Measurements from ENCODE around the gene RSAD2. TPM values are rescaled to one million over a fixed set of nuclear protein-coding genes. Genes with fewer than 3 reads are reported as not detected.
A peak's percentile ranks its signal among the peaks of the same experiment; 100 is the strongest.

The RSAD2 gene
- total RNA-seq, 1 donor from 2014 or later: 3.4 TPM

DNA sequence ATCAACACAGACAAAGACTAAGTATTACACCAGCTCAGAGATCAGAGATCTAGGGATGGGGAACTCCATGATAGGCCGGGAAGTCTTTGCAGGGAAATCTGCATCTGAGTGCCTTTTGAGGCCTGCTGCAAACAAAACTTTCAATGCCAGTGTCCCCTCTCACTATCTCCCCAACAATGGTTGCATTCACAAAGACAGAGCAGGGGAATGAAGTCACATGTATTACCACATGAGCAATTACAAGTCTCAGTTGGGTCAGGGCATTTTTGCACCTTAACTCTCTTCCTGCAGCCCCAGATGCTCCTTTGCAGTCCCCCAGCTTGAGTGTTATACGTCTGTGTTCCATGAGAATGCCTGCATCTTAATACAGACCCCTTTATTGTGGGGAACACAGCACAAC is 37.8 kb downstream of the RSAD2 start:
- peaks cover 12% of the 10 kb centered on the region for H3K36me3 Mint-ChIP-seq
- no peak overlapping the region for H3K27ac Mint-ChIP-seq
- TF ChIP-seq, protein P1, sequence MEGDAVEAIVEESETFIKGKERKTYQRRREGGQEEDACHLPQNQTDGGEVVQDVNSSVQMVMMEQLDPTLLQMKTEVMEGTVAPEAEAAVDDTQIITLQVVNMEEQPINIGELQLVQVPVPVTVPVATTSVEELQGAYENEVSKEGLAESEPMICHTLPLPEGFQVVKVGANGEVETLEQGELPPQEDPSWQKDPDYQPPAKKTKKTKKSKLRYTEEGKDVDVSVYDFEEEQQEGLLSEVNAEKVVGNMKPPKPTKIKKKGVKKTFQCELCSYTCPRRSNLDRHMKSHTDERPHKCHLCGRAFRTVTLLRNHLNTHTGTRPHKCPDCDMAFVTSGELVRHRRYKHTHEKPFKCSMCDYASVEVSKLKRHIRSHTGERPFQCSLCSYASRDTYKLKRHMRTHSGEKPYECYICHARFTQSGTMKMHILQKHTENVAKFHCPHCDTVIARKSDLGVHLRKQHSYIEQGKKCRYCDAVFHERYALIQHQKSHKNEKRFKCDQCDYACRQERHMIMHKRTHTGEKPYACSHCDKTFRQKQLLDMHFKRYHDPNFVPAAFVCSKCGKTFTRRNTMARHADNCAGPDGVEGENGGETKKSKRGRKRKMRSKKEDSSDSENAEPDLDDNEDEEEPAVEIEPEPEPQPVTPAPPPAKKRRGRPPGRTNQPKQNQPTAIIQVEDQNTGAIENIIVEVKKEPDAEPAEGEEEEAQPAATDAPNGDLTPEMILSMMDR (conservative IDR thresholded peaks at IDR 0.05): no peak
- H3K4me1 Mint-ChIP-seq (ENCODE audit: unreplicated experiment): peaks cover 12% of the 10 kb centered on the region
- no peaks in the 10 kb centered on the region for H3K9me3 Mint-ChIP-seq
- no peaks in the 10 kb centered on the region for H3K27me3 Mint-ChIP-seq
- no peak for DNase-seq (ENCODE audit: extremely low spot score, unreplicated experiment)
- H3K4me3 Mint-ChIP-seq: peak overlapping the region; percentile 32

DNA sequence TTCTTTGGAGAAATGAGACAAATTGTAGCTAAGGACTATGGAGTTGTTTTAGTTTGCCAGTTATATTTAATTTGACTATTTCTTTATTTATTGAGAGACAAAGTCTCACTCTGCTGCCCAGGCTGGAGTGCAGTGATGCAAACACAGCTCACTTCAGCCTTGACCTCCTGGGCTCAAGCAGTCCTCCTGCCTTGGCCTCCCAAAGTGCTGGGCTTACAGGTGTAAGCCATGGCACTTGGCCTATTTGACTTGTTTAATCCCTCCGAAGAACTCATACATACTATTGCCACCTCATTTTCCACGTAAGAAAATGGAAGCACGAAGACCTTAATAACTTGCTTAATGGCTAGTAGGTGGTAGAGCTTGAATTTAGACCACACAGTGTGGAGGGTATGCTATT is 38.6 kb downstream of the RSAD2 start:
- peak overlapping the region; percentile 82 for H3K4me3 Mint-ChIP-seq
- peaks cover 14% of the 10 kb centered on the region for H3K36me3 Mint-ChIP-seq
- no peaks in the 10 kb centered on the region for H3K27me3 Mint-ChIP-seq
- TF ChIP-seq, protein P1 (conservative IDR thresholded peaks at IDR 0.05): no peak
- no peak overlapping the region for H3K27ac Mint-ChIP-seq
- no peaks in the 10 kb centered on the region for H3K9me3 Mint-ChIP-seq
- DNase-seq (ENCODE audit: extremely low spot score, unreplicated experiment): no peak
- peaks cover 18% of the 10 kb centered on the region for H3K4me1 Mint-ChIP-seq (ENCODE audit: unreplicated experiment)

DNA sequence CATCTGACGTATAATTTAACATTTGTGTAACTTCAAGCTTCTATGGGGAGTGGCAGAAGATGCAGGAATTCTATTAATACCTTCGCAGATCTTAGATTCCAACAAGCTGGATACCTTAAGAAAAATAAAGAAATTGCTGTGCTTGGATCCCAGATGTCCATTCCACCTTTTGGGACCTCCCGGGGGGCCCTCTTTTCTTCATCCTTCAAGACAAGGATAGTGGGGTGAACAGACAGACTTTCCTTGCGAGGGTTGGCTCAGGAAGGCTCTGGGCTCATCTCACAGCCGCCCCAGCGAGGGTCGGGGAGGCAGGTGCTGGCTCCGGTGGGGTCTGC is 39.1 kb downstream of the RSAD2 start:
- H3K27ac Mint-ChIP-seq: peak overlapping the region; percentile 23
- no peak for DNase-seq (ENCODE audit: extremely low spot score, unreplicated experiment)
- H3K4me1 Mint-ChIP-seq (ENCODE audit: unreplicated experiment): peaks cover 22% of the 10 kb centered on the region
- TF ChIP-seq, protein P1 (conservative IDR thresholded peaks at IDR 0.05): no peak
- peak overlapping the region; percentile 82 for H3K4me3 Mint-ChIP-seq
- no peaks in the 10 kb centered on the region for H3K9me3 Mint-ChIP-seq
- peaks cover 18% of the 10 kb centered on the region for H3K36me3 Mint-ChIP-seq
- no peaks in the 10 kb centered on the region for H3K27me3 Mint-ChIP-seq

DNA sequence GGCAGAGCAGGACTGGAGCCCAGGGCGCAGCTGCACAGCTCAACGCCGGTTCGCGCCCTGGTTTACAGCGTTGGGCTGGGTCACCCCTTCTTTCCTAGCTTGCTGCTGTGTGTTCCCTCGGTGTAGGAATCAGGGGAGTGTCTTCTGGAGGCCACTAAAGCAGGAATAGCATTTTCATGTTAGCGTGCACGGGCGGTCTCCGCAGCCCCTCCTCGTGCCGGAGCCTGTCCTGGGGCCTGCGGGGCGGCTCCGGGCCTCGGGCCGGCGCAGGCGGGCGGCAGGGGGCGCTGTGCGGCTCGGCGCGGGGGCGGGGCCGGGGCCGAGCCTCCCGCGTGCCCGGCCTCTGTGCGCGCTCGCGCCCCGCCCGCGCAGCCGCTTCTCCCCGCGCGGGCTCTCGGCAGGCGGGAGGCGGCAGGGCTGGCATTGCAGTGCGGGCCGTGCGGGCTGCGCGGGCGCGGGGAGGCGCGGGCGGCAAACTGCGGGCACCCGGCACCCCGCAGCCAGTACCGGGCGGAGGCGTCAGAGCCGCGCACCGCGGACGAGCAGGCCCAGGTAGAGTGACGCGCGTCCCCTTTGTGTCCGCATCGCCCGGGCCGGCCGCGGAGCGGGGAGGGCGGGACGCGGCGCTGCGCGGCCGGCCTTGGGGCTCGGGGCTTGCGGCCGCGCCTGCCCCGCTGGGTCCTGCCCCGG is 39.6 kb downstream of the RSAD2 start, which contains the start of gene RNF144A:
RNF144A (plus strand) TSS at position 342 of the 690 bp plus-strand sequence. CDS start 79,515 bp downstream, outside the sequence.
- H3K9me3 Mint-ChIP-seq: no peaks in the 10 kb centered on the region
- H3K27ac Mint-ChIP-seq: peak within 1 kb of the TSS; percentile 23
- H3K4me3 Mint-ChIP-seq: peak within 1 kb of the TSS; percentile 82
- H3K36me3 Mint-ChIP-seq: peaks cover 18% of the 10 kb centered on the region
- H3K27me3 Mint-ChIP-seq: no peaks in the 10 kb centered on the region
- peak; percentile 85 for DNase-seq (ENCODE audit: extremely low spot score, unreplicated experiment)
- H3K4me1 Mint-ChIP-seq (ENCODE audit: unreplicated experiment): peaks cover 28% of the 10 kb centered on the region
- TF ChIP-seq, protein P1 (conservative IDR thresholded peaks at IDR 0.05): peak; percentile 67

DNA sequence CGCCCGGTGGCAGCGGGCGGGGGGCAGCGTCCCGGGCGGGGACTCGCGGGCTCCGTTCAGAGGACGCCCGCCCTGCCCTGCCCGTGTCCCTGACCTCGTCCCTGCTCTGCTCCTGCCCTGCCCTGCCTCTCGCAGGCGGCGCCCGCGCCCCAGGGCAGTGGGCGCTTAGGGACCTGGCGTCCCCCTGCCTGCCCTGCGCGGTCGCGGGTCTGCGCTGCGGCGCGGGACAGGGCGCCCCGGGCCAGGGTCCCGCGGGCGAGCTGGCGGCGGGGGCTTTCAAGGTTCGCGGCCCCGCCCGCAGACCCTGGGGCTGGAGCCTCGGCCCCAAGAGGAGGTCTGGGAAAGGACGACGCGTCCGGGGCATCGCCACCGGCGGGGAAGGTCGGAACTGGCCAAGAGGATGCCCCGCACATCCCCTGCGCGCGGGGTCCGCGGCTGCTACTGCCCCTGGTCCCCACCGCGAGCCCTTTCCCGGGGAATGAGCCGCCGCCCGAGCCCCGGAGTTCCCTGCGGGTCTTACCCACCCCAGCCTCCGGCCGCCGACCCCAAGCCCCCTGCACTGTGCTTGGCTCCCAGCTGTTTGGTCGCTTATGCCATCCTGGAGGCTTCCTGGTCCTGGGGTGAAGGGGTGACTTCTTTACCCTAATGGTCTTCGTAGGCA is 40.3 kb downstream of the RSAD2 start:
- H3K36me3 Mint-ChIP-seq: peaks cover 14% of the 10 kb centered on the region
- H3K4me1 Mint-ChIP-seq (ENCODE audit: unreplicated experiment): peaks cover 28% of the 10 kb centered on the region
- no peak overlapping the region for H3K27ac Mint-ChIP-seq
- TF ChIP-seq, protein P1 (conservative IDR thresholded peaks at IDR 0.05): peak; percentile 49
- H3K27me3 Mint-ChIP-seq: no peaks in the 10 kb centered on the region
- peak overlapping the region; percentile 82 for H3K4me3 Mint-ChIP-seq
- no peak for DNase-seq (ENCODE audit: extremely low spot score, unreplicated experiment)
- H3K9me3 Mint-ChIP-seq: no peaks in the 10 kb centered on the region
